K562 (cell line): Measurements from ENCODE around the gene SPDYE6. TPM values are rescaled to one million over a fixed set of nuclear protein-coding genes. Genes with fewer than 3 reads are reported as not detected.

ENCODE experiments used
- ATAC-seq: fragments of 200-7000 bp; cut with Tn5 transposase; 3 replicates; pipeline ENCODE4 v1.9.1; 2020; ENCODE audit warnings: moderate library complexity
- BruUV-seq: library from RNA; stranded (reverse); fragments of 400-500 nt; replicated peaks from 2 replicates; lab custom pipeline; 2021; lab: Mats Ljungman, UMichigan
- CTCF ChIA-PET: fragments of 300-600 bp; formaldehyde crosslinking; extraction: SDS; loops from one replicate; lab custom pipeline; 2021; ENCODE audit warnings: low intra/inter-chr PET ratio; lab: Yijun Ruan, JAX
- POLR2A ChIA-PET: fragments of 300-600, 350-650 bp; sonication (Branson Sonifier 250); formaldehyde crosslinking; extraction: SDS; loops from one replicate; lab custom pipeline; 2021; ENCODE audit warnings: antibody characterized with exemption, inconsistent platforms; lab: Yijun Ruan, JAX
- DNase-seq, 4 experiments: peaks; one replicate each; pipeline versions ENCODE4 v3.0.0 to v3.0.0-alpha.2; 2011 to 2018; ENCODE audit warnings: low spot score in 3 of 4, mixed read lengths in 3 of 4; ENCODE audit errors: extremely low read depth in 1 of 4
- FAIRE-seq: peaks from 2 replicates; lab custom pipeline; 2011; peaks lifted over from hg19 to GRCh38; lab: Jason Lieb, UNC
- H2AFZ ChIP-seq: 2 replicates; pipeline ENCODE4 v1.6.0; 2011; ENCODE audit warnings: low read depth, low read length, control low read depth, inconsistent platforms
- H3K27ac ChIP-seq: fragments of 200-600 bp; 3 replicates; pipeline ENCODE4 v1.8.0; 2011; ENCODE audit warnings: low read depth, mild to moderate bottlenecking, control low read depth, inconsistent platforms, low read length, moderate library complexity, mixed read lengths; ENCODE audit errors: extremely low read depth
- H3K27me3 ChIP-seq, 2 experiments: fragments of 300-600 bp in 1 of 2; 2 replicates in 1 of 2; 3 replicates in 1 of 2; pipeline versions ENCODE4 v1.6.0 to v1.8.0; 2011; ENCODE audit warnings: inconsistent platforms in 2 of 2, low read length in 2 of 2, mild to moderate bottlenecking in 1 of 2, mixed read lengths in 1 of 2, moderate library complexity in 1 of 2; ENCODE audit not compliant: control insufficient read depth in 2 of 2, insufficient read depth in 2 of 2
- H3K36me3 ChIP-seq: fragments of 300-600 bp; 3 replicates; pipeline ENCODE4 v1.8.0; 2011; ENCODE audit warnings: mild to moderate bottlenecking, low read length, inconsistent platforms; ENCODE audit not compliant: control insufficient read depth, insufficient read depth
- H3K4me1 ChIP-seq, 2 experiments: fragments of 200-600 bp in 1 of 2; replicated peaks in 1 of 2; 2 replicates in 1 of 2; 3 replicates in 1 of 2; pipeline versions ENCODE4 v1.5.1 to v1.8.0; 2011; ENCODE audit warnings: inconsistent platforms in 2 of 2, low read length in 2 of 2, mild to moderate bottlenecking in 1 of 2, mixed read lengths in 1 of 2, moderate library complexity in 1 of 2; ENCODE audit not compliant: control insufficient read depth in 2 of 2, insufficient read depth in 2 of 2
- H3K4me2 ChIP-seq: 2 replicates; pipeline ENCODE4 v1.6.1; 2011; ENCODE audit warnings: low read length, control low read depth, inconsistent platforms, mixed read lengths; ENCODE audit not compliant: insufficient read depth
- H3K4me3 ChIP-seq: fragments of 200-600 bp; sonication (generic), shearing (Covaris generic); 2 replicates; pipeline ENCODE4 v1.5.1; 2016; ENCODE audit warnings: control low read depth, inconsistent platforms
- H3K79me2 ChIP-seq: fragments of 200-600 bp; 3 replicates; pipeline ENCODE4 v1.8.0; 2011; ENCODE audit warnings: low read length, inconsistent platforms; ENCODE audit not compliant: control insufficient read depth, insufficient read depth
- H3K9ac ChIP-seq, 2 experiments: 2 replicates each; pipeline versions ENCODE4 v1.6.0 to v1.6.1; 2011; ENCODE audit warnings: low read depth in 2 of 2, low read length in 2 of 2, control low read depth in 1 of 2, inconsistent platforms in 1 of 2, mild to moderate bottlenecking in 1 of 2, mixed read lengths in 1 of 2; ENCODE audit not compliant: insufficient read depth in 1 of 2
- H3K9me1 ChIP-seq: one replicate; pipeline ENCODE4 v1.6.0; 2011; ENCODE audit warnings: inconsistent platforms, mild to moderate bottlenecking, low read length, moderate library complexity; ENCODE audit not compliant: control insufficient read depth, insufficient read depth
- H3K9me3 ChIP-seq: replicated peaks from 2 replicates; pipeline ENCODE4 v1.5.1; 2011; ENCODE audit warnings: low read depth, low read length, inconsistent platforms; ENCODE audit not compliant: control insufficient read depth, insufficient read depth
- H4K20me1 ChIP-seq: replicated peaks from 2 replicates; pipeline ENCODE4 v1.6.1; 2011; ENCODE audit warnings: low read length, inconsistent platforms, mixed read lengths; ENCODE audit not compliant: control insufficient read depth, insufficient read depth
- BACH1 ChIP-seq: fragments of 200-800 bp; sonication (Bioruptor generic); IDR thresholded peaks from 2 replicates; pipeline ENCODE4 v1.6.1; 2016; ENCODE audit warnings: missing genetic modification characterization, missing compliant biosample characterization
- PKNOX1 ChIP-seq: fragments of 450-650 bp; IDR thresholded peaks from 2 replicates; pipeline ENCODE4 v1.6.1; 2016
- POLR2A ChIP-seq: fragments of 450-650 bp; conservative IDR thresholded peaks from 2 replicates; pipeline ENCODE4 v1.6.1; 2016
- SIN3A ChIP-seq, 2 experiments: fragments of 150-350 bp in 1 of 2; IDR thresholded peaks; 2 replicates each; pipeline ENCODE4 v1.6.1; 2011 to 2016; ENCODE audit warnings: borderline replicate concordance in 2 of 2, low read depth in 2 of 2, low read length in 2 of 2, mild to moderate bottlenecking in 2 of 2, moderate library complexity in 2 of 2; ENCODE audit not compliant: control insufficient read depth in 1 of 2
- SUPT5H ChIP-seq: fragments of 450-650 bp; IDR thresholded peaks from 2 replicates; pipeline ENCODE4 v1.6.1; 2016
- ZNF124 ChIP-seq: sonication (generic); formaldehyde crosslinking; IDR thresholded peaks from 2 replicates; pipeline ENCODE4 v1.8.1; 2022; ENCODE audit warnings: missing genetic modification reagents
- WGBS: fragments of 100-300 bp; shearing (Covaris generic); methylation state at CpG from one replicate; pipeline ENCODE4 v1.1.6; 2016; ENCODE audit warnings: low coverage, mixed read lengths; ENCODE audit not compliant: insufficient coverage; ENCODE audit errors: missing lambda C conversion rate; 5-methylcytosine and 5-hydroxymethylcytosine counted together
- in situ Hi-C: fragments of 300-500 bp; cut with MboI; formaldehyde crosslinking; loops from 4 replicates; pipeline ENCODE4 v1.15.0; 2018; ENCODE audit warnings: inconsistent platforms, mixed read lengths
- intact Hi-C: fragments of 100-400 bp; cut with micrococcal nuclease; formaldehyde crosslinking; loops from 2 replicates; pipeline ENCODE4 v1.14.2; 2022
- polyA plus RNA-seq, 8 experiments: library from polyadenylated mRNA; depleted of rRNA in 4 of 8; stranded (reverse) in 5 of 8; unstranded in 3 of 8; fragments of >200 nt; fragmentation: Nextera tagmentation in 2 of 8; fragmentation: Illumina TruSeq in 1 of 8; extraction: Ambion mirVana in 2 of 8; extraction: Trizol in 1 of 8; gene quantifications; 2 replicates each; pipeline versions ENCODE4 v1.2.1 to v1.2.3, GENCODE V29; 2011 to 2014; ENCODE audit warnings: inconsistent platforms in 1 of 8, missing spikeins in 1 of 8
- total RNA-seq, 7 experiments: library from RNA; depleted of rRNA in 6 of 7; stranded (reverse); fragments of >200 nt in 6 of 7; fragmentation: Illumina TruSeq in 2 of 7; extraction: Trizol in 2 of 7; gene quantifications; 2 replicates each; pipeline versions ENCODE4 v1.2.1 to v1.2.3, GENCODE V29; 2011 to 2021; ENCODE audit warnings: low replicate concordance in 1 of 7

Gene SPDYE6
- total and polyA plus RNA-seq, 9 of the 15 experiments (the other 6 are each of a cell fraction or from before 2014, with no cell fraction given) = 0.24 to 0.35 TPM; not detected in 7

GRCh38 chr7:102395873-102396709, 39.8 kb upstream of the SPDYE6 start, which contains the start of gene PRKRIP1 (continued):
- TF ChIP-seq PKNOX1 (no peak), ZNF124 (CRISPR knock-in tag) (no peak)

GRCh38 chr7:102395592-102395872, 39.3 kb upstream of the SPDYE6 start:
- ATAC-seq = no peak; the same call in 2 of the 3 replicates
- DNase-seq = no peak
- H3K4me1 ChIP-seq = peaks cover 5 to 15% of the 10 kb centered on the region in 2 experiments; a peak in 3 of 5 replicates
- peaks cover 11% of the 10 kb centered on the region for H4K20me1 ChIP-seq
- TF ChIP-seq SIN3A (IDR thresholded peaks at IDR 0.05; ENCODE audit: borderline replicate concordance in 2 of 2, control insufficient read depth in 1 of 2, low read depth in 2 of 2, low read length in 2 of 2) (0 out of 4 replicates have a peak, but pooled peaks of 1 of the 2 experiments have one; percentile 24), SUPT5H (0 out of 2 replicates have a peak, but pooled peaks have one; percentile 2), BACH1 (tag) (no peak), POLR2A (0 out of 2 replicates have a peak, but pooled peaks have one; percentile 3)
- H3K9ac ChIP-seq = peak overlapping the region; percentile 87 to 95; a peak in 2 of 4 replicates
- peaks cover 56% of the 10 kb centered on the region; the same call in 2 of the 3 replicates for H3K36me3 ChIP-seq
- 23% methylated on average over 9 of the region's 9 CpGs for WGBS
- peak overlapping the region; percentile 30; the same call in 2 of the 3 replicates for H3K27ac ChIP-seq
- intact Hi-C loops (loop anchor here (10.0 kb wide), 1 partner anchor 851 kb away; no protein-coding TSS in a partner anchor), in situ Hi-C loops (no loop called here)
- H3K9me3 ChIP-seq = no peaks in the 10 kb centered on the region
- FAIRE-seq = no peak
- H3K79me2 ChIP-seq = peaks cover 14% of the 10 kb centered on the region
- H3K4me3 ChIP-seq = peak overlapping the region; percentile 83
- POLR2A ChIA-PET = interaction anchor here (1.2 to 1.5 kb wide), 2 partner anchors 14 to 16 kb away, joined by 3 read pairs; no protein-coding TSS in a partner anchor
- CTCF ChIA-PET = interaction anchor here (0.9 kb wide), 1 partner anchor 115 kb away, joined by 5 read pairs; no protein-coding TSS in a partner anchor
- no peaks in the 10 kb centered on the region for H3K27me3 ChIP-seq
- no peaks in the 10 kb centered on the region for H3K9me1 ChIP-seq
- peak overlapping the region; percentile 94 for H3K4me2 ChIP-seq
- peak overlapping the region; percentile 73 for H2AFZ ChIP-seq
- no TSS peak for BruUV-seq
